Measurements from ENCODE around the gene SNAP25.

DNA sequence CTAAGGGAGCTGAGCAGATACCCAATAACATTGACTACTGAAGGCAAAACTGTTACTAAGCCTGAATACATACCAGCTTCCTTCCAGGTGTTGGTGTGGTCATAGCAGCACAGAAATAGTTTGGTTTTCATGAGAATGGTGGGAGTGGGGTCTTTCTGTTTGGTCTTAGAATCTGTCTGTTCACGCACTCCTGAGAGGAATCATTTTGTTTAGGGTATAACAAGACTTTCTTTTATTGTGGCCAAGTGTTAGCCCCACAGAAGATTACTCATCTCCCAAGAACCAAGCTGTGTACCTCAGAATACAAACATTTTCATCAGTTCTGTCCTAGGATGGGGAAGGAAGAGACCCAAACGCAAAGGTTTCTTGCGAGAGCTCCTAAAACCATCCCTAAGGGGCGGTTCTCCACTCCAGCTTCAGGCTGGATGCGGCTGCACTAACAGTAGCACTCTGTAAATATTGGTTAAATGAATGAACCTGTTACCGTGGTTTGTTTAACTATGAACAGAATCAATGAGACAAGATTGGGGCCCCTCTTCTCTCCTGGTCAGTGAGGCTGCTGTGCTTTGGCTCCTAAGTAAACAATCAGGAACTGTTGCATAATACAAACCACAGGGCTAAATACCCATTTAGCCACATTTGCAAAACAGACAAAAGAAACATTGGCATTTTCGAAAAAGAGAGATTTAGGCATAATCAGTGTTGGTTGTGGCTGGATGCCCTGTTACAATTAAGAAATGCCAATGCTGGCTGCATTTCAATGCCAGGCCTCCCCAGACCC is 44.9 kb downstream of the SNAP25 start:
- TF ChIP-seq POLR2A (IDR thresholded peaks at IDR 0.05) (no peak), EP300 (IDR thresholded peaks at IDR 0.05) (no peak)
- TF ChIP-seq, protein P1, sequence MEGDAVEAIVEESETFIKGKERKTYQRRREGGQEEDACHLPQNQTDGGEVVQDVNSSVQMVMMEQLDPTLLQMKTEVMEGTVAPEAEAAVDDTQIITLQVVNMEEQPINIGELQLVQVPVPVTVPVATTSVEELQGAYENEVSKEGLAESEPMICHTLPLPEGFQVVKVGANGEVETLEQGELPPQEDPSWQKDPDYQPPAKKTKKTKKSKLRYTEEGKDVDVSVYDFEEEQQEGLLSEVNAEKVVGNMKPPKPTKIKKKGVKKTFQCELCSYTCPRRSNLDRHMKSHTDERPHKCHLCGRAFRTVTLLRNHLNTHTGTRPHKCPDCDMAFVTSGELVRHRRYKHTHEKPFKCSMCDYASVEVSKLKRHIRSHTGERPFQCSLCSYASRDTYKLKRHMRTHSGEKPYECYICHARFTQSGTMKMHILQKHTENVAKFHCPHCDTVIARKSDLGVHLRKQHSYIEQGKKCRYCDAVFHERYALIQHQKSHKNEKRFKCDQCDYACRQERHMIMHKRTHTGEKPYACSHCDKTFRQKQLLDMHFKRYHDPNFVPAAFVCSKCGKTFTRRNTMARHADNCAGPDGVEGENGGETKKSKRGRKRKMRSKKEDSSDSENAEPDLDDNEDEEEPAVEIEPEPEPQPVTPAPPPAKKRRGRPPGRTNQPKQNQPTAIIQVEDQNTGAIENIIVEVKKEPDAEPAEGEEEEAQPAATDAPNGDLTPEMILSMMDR (IDR thresholded peaks at IDR 0.05) = no peak
